Stimulated activated CD8-positive, alpha-beta memory T cell treated with anti-CD3 and anti-CD28 coated beads, Interleukin-4, amount 100 ng/mL, for 1 hour (primary cell): ENCODE results near the gene ULBP1.
"Not testable (repeated sequence)": the region's sequence is repeated elsewhere in the genome, so short reads cannot be mapped to it uniquely, and the experiment has no call there.

Experiments
- DNase-seq, 2 donors: peaks; one replicate each; pipeline ENCODE4 v3.0.0-alpha.2; 2020; ENCODE audit warnings: low read depth in 2 of 2, low spot score in 1 of 2

Gene ULBP1

GRCh38 chr6:149969635-149970034, 5.9 kb downstream of the ULBP1 start:
- DNase-seq = no peak

- not testable (repeated sequence) for DNase-seq
Observed at GRCh38 chr6:149974394-149974793, 10.7 kb downstream of the ULBP1 start.

- no peak for DNase-seq
Observed at GRCh38 chr6:149974825-149975224, 11.1 kb downstream of the ULBP1 start.

GRCh38 chr6:149975400-149975799, 11.7 kb downstream of the ULBP1 start:
- no peak for DNase-seq

GRCh38 chr6:149977221-149977620, 13.5 kb downstream of the ULBP1 start:
- no peak for DNase-seq

- no peak for DNase-seq
Observed at GRCh38 chr6:149978610-149979009, 14.9 kb downstream of the ULBP1 start.

- DNase-seq = no peak
Observed at GRCh38 chr6:149979293-149979692, 15.6 kb downstream of the ULBP1 start.

GRCh38 chr6:149983145-149983544, 19.4 kb downstream of the ULBP1 start:
- no peak for DNase-seq

GRCh38 chr6:149984773-149985172, 21.0 kb downstream of the ULBP1 start:
- no peak for DNase-seq

GRCh38 chr6:149985481-149985937, 21.8 kb downstream of the ULBP1 start:
- no peak for DNase-seq

GRCh38 chr6:149987602-149988107, 23.9 kb downstream of the ULBP1 start:
- no peak for DNase-seq

- no peak for DNase-seq
Observed at GRCh38 chr6:149988550-149989346, 25.0 kb downstream of the ULBP1 start.

GRCh38 chr6:149990212-149990660, 26.5 kb downstream of the ULBP1 start:
- DNase-seq = no peak

GRCh38 chr6:149990661-149991471, 27.1 kb downstream of the ULBP1 start:
- no peak for DNase-seq

- not testable (repeated sequence) for DNase-seq
Observed at GRCh38 chr6:149991472-149991795, 27.7 kb downstream of the ULBP1 start.

- no peak for DNase-seq
Observed at GRCh38 chr6:149991838-149992237, 28.1 kb downstream of the ULBP1 start.

- no peak for DNase-seq
Observed at GRCh38 chr6:149995235-149995750, 31.6 kb downstream of the ULBP1 start.

- no peak for DNase-seq
Observed at GRCh38 chr6:149995971-149996370, 32.2 kb downstream of the ULBP1 start.

GRCh38 chr6:149999636-150000035, 35.9 kb downstream of the ULBP1 start:
- DNase-seq = no peak

GRCh38 chr6:150001295-150002008, 37.7 kb downstream of the ULBP1 start:
- no peak for DNase-seq

GRCh38 chr6:150002710-150003109, 39.0 kb downstream of the ULBP1 start:
- no peak for DNase-seq
